ENCODE results near the gene USP15. TPM values are rescaled to one million over a fixed set of nuclear protein-coding genes. Genes with fewer than 3 reads are reported as not detected.

Gene USP15
- total and polyA plus RNA-seq, 2 of the 8 experiments (the other 6 are each of a cell fraction or from before 2014, with no cell fraction given): 12.7 to 38.6 TPM

- TF ChIP-seq, protein P1, sequence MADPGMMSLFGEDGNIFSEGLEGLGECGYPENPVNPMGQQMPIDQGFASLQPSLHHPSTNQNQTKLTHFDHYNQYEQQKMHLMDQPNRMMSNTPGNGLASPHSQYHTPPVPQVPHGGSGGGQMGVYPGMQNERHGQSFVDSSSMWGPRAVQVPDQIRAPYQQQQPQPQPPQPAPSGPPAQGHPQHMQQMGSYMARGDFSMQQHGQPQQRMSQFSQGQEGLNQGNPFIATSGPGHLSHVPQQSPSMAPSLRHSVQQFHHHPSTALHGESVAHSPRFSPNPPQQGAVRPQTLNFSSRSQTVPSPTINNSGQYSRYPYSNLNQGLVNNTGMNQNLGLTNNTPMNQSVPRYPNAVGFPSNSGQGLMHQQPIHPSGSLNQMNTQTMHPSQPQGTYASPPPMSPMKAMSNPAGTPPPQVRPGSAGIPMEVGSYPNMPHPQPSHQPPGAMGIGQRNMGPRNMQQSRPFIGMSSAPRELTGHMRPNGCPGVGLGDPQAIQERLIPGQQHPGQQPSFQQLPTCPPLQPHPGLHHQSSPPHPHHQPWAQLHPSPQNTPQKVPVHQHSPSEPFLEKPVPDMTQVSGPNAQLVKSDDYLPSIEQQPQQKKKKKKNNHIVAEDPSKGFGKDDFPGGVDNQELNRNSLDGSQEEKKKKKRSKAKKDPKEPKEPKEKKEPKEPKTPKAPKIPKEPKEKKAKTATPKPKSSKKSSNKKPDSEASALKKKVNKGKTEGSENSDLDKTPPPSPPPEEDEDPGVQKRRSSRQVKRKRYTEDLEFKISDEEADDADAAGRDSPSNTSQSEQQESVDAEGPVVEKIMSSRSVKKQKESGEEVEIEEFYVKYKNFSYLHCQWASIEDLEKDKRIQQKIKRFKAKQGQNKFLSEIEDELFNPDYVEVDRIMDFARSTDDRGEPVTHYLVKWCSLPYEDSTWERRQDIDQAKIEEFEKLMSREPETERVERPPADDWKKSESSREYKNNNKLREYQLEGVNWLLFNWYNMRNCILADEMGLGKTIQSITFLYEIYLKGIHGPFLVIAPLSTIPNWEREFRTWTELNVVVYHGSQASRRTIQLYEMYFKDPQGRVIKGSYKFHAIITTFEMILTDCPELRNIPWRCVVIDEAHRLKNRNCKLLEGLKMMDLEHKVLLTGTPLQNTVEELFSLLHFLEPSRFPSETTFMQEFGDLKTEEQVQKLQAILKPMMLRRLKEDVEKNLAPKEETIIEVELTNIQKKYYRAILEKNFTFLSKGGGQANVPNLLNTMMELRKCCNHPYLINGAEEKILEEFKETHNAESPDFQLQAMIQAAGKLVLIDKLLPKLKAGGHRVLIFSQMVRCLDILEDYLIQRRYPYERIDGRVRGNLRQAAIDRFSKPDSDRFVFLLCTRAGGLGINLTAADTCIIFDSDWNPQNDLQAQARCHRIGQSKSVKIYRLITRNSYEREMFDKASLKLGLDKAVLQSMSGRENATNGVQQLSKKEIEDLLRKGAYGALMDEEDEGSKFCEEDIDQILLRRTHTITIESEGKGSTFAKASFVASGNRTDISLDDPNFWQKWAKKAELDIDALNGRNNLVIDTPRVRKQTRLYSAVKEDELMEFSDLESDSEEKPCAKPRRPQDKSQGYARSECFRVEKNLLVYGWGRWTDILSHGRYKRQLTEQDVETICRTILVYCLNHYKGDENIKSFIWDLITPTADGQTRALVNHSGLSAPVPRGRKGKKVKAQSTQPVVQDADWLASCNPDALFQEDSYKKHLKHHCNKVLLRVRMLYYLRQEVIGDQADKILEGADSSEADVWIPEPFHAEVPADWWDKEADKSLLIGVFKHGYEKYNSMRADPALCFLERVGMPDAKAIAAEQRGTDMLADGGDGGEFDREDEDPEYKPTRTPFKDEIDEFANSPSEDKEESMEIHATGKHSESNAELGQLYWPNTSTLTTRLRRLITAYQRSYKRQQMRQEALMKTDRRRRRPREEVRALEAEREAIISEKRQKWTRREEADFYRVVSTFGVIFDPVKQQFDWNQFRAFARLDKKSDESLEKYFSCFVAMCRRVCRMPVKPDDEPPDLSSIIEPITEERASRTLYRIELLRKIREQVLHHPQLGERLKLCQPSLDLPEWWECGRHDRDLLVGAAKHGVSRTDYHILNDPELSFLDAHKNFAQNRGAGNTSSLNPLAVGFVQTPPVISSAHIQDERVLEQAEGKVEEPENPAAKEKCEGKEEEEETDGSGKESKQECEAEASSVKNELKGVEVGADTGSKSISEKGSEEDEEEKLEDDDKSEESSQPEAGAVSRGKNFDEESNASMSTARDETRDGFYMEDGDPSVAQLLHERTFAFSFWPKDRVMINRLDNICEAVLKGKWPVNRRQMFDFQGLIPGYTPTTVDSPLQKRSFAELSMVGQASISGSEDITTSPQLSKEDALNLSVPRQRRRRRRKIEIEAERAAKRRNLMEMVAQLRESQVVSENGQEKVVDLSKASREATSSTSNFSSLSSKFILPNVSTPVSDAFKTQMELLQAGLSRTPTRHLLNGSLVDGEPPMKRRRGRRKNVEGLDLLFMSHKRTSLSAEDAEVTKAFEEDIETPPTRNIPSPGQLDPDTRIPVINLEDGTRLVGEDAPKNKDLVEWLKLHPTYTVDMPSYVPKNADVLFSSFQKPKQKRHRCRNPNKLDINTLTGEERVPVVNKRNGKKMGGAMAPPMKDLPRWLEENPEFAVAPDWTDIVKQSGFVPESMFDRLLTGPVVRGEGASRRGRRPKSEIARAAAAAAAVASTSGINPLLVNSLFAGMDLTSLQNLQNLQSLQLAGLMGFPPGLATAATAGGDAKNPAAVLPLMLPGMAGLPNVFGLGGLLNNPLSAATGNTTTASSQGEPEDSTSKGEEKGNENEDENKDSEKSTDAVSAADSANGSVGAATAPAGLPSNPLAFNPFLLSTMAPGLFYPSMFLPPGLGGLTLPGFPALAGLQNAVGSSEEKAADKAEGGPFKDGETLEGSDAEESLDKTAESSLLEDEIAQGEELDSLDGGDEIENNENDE (IDR thresholded peaks at IDR 0.05; ENCODE audit: insufficient replicate concordance, low read length): no peak
- no peak for TF ChIP-seq HDAC6 (IDR thresholded peaks at IDR 0.05; ENCODE audit: low read depth, low read length)
- no peak for TF ChIP-seq SP2 (IDR thresholded peaks at IDR 0.05; ENCODE audit: low read length)
- TF ChIP-seq YY1 (IDR thresholded peaks at IDR 0.05; ENCODE audit: low read depth, low read length): no peak
- TF ChIP-seq MAX (IDR thresholded peaks at IDR 0.05): no peak
- TF ChIP-seq SUZ12 (IDR thresholded peaks at IDR 0.05; ENCODE audit: low read length): no peak
- no peak for TF ChIP-seq CHD2 (IDR thresholded peaks at IDR 0.05; ENCODE audit: low read length)
- TF ChIP-seq CEBPB (IDR thresholded peaks at IDR 0.05; ENCODE audit: low read depth, low read length): no peak
- TF ChIP-seq KDM1A (IDR thresholded peaks at IDR 0.05; ENCODE audit: borderline replicate concordance, low read length): no peak
- no peak for TF ChIP-seq POU5F1 (IDR thresholded peaks at IDR 0.05; ENCODE audit: low read depth, low read length)
Measured at GRCh38 chr12:62224601-62225000, 35.6 kb upstream of the USP15 start (continued).

All from H1 (cell line).